CD8-positive, alpha-beta memory T cell (primary cell): Measurements from ENCODE around the gene TCHP. TPM values are rescaled to one million over a fixed set of nuclear protein-coding genes. Genes with fewer than 3 reads are reported as not detected.
A peak's percentile ranks its signal among the peaks of the same experiment; 100 is the strongest.
"Not testable (repeated sequence)": the region's sequence is repeated elsewhere in the genome, so short reads cannot be mapped to it uniquely, and the experiment has no call there.

ENCODE experiments used
- CTCF ChIA-PET: fragments of 350-600 bp; sonication (Branson Sonifier 250); formaldehyde crosslinking; loops from one replicate; lab custom pipeline; 2021; ENCODE audit warnings: antibody characterized with exemption; lab: Charles Lee
- POLR2A ChIA-PET: fragments of 350-600 bp; sonication (Branson Sonifier 250); formaldehyde crosslinking; loops from one replicate; lab custom pipeline; 2021; ENCODE audit warnings: antibody characterized with exemption; lab: Charles Lee
- DNase-seq, 5 donors: peaks; one replicate each; pipeline versions ENCODE4 v3.0.0 to v3.0.0-alpha.2; 2020 to 2022; ENCODE audit warnings: mixed read lengths in 1 of 5
- H3K27ac ChIP-seq: one replicate; pipeline ENCODE4 v1.7.0; 2013; ENCODE audit warnings: low read depth, mild to moderate bottlenecking, low read length, moderate library complexity
- H3K27me3 ChIP-seq: 2 replicates; pipeline ENCODE4 v1.7.0; 2013; ENCODE audit warnings: low read length, mild to moderate bottlenecking; ENCODE audit not compliant: insufficient read depth, poor library complexity, severe bottlenecking
- H3K36me3 ChIP-seq: 2 replicates; pipeline ENCODE4 v1.7.0; 2013; ENCODE audit warnings: mild to moderate bottlenecking, low read length, moderate library complexity; ENCODE audit not compliant: insufficient read depth
- H3K4me1 ChIP-seq: 2 replicates; pipeline ENCODE4 v1.7.0; 2013; ENCODE audit warnings: mild to moderate bottlenecking, low read length, moderate library complexity; ENCODE audit not compliant: insufficient read depth
- H3K4me3 ChIP-seq: 2 replicates; pipeline ENCODE4 v1.7.0; 2013; ENCODE audit warnings: mild to moderate bottlenecking, low read length
- H3K9me3 ChIP-seq: 2 replicates; pipeline ENCODE4 v1.7.0; 2013; ENCODE audit warnings: mild to moderate bottlenecking, low read length
- H3K27ac Mint-ChIP-seq, 8 donors: one replicate each; pipeline ENCODE4 v1.8.0; 2020 to 2021; ENCODE audit warnings: mixed read lengths in 8 of 8, mild to moderate bottlenecking in 6 of 8, inconsistent platforms in 3 of 8, moderate library complexity in 3 of 8
- H3K27me3 Mint-ChIP-seq, 2 donors: one replicate each; pipeline ENCODE4 v1.8.0; 2020 to 2021; ENCODE audit warnings: mixed read lengths in 2 of 2, mild to moderate bottlenecking in 1 of 2, moderate library complexity in 1 of 2
- H3K36me3 Mint-ChIP-seq, 3 donors: one replicate each; pipeline ENCODE4 v1.8.0; 2020 to 2021; ENCODE audit warnings: mixed read lengths in 3 of 3, inconsistent platforms in 1 of 3, mild to moderate bottlenecking in 1 of 3
- H3K4me1 Mint-ChIP-seq, 3 donors: one replicate each; pipeline ENCODE4 v1.8.0; 2020 to 2021; ENCODE audit warnings: mixed read lengths in 3 of 3, inconsistent platforms in 1 of 3, mild to moderate bottlenecking in 1 of 3
- H3K4me3 Mint-ChIP-seq, 7 donors: one replicate each; pipeline ENCODE4 v1.8.0; 2020 to 2021; ENCODE audit warnings: mixed read lengths in 7 of 7, mild to moderate bottlenecking in 6 of 7, moderate library complexity in 4 of 7, inconsistent platforms in 2 of 7
- H3K9me3 Mint-ChIP-seq, 5 donors: one replicate each; pipeline ENCODE4 v1.8.0; 2020 to 2022; ENCODE audit warnings: mixed read lengths in 5 of 5, mild to moderate bottlenecking in 3 of 5, moderate library complexity in 2 of 5, inconsistent platforms in 1 of 5
- polyA plus RNA-seq: library from polyadenylated mRNA; unstranded; fragments of 300-500 nt; fragmentation: Illumina TruSeq; gene quantifications from one replicate; pipeline ENCODE4 v1.2.3, GENCODE V29; 2021
- total RNA-seq, 2 experiments: library from RNA; stranded (reverse); gene quantifications; one replicate each; pipeline ENCODE4 v1.2.3, GENCODE V29; 2021

Gene TCHP, protein sequence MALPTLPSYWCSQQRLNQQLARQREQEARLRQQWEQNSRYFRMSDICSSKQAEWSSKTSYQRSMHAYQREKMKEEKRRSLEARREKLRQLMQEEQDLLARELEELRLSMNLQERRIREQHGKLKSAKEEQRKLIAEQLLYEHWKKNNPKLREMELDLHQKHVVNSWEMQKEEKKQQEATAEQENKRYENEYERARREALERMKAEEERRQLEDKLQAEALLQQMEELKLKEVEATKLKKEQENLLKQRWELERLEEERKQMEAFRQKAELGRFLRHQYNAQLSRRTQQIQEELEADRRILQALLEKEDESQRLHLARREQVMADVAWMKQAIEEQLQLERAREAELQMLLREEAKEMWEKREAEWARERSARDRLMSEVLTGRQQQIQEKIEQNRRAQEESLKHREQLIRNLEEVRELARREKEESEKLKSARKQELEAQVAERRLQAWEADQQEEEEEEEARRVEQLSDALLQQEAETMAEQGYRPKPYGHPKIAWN
- 10 to 100 TPM; 27.7 to 28.3 TPM for total RNA-seq
- polyA plus RNA-seq: 18.6 TPM

DNA sequence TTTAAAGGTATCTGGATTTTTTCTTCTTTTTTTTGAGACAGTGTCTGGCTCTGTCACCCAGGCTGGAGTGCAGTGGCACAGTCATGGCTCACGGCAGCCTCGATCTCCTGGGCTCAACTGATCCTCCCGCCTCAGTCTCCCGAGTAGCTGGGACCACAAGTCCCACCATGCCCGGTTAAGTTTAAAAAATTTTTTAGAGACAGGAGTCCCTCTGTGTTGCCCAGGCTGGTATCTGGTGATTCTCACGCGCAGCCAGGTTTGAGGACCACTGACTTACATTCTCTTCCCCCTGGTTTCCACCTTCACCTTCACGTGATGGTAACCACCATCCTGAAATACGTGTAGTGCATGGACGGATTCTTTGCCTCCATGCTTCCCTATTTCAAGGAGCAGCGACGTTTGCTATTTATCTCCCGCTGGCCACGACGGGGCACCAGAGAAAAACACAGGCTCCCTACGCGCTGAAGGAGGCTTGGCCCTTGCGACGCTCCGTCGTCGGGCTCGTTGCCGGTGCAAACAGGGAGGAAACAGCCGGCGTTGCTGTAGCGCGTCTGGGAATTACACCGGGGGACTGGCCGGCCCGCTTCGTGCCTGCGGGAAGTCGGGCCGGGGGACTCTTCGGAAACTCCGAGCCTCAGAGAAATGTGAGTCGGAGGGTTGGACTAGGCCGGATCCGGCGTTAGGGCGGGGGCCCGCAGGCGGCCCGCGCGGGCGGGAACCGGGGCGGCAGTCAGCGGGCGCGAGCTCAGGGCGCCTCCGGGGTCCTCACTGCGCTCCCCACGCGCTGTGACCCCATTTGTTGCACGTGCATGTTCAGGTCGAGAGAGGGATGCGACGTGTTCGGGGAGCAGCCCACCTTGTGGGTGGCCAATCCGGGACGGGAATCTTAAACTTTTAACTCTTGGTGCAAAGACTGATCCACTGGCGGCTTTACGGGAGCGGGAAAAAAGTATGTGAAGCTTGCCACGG, at the start of gene TCHP:
Gene TCHP (plus strand): TSS at position 492 of the 969 bp plus-strand sequence. CDS start 2,753 bp downstream, outside the sequence.
- POLR2A ChIA-PET: interaction anchor here (0.5 to 1.5 kb wide), 4 partner anchors 12 to 99 kb away, joined by 3 to 6 read pairs (median 4); partner anchors contain the start of gene ANKRD13A
- H3K27me3 ChIP-seq: no peaks in the 10 kb centered on the region
- peak; percentile 50 to 84 (median 72) for DNase-seq
- peaks cover 23% of the 10 kb centered on the region for H3K4me1 ChIP-seq
- no peaks in the 10 kb centered on the region for H3K9me3 ChIP-seq
- peak within 1 kb of the TSS; percentile 66 for H3K27ac ChIP-seq
- H3K36me3 ChIP-seq: peaks cover 14% of the 10 kb centered on the region
- peaks cover 5 to 32% (median 12%) of the 10 kb centered on the region in 3 donors for H3K36me3 Mint-ChIP-seq
- peak within 1 kb of the TSS; percentile 89 to 100 (median 97) for H3K4me3 Mint-ChIP-seq
- peaks cover 0 to 2% of the 10 kb centered on the region in 2 donors for H3K27me3 Mint-ChIP-seq
- peaks cover 0 to 2% (median 0%) of the 10 kb centered on the region in 5 donors for H3K9me3 Mint-ChIP-seq
- CTCF ChIA-PET: interaction anchor here (0.6 to 1.9 kb wide), 8 partner anchors 11 to 116 kb away, joined by 3 to 8 read pairs (median 4); no protein-coding TSS in a partner anchor
- peaks cover 24 to 34% (median 26%) of the 10 kb centered on the region in 3 donors for H3K4me1 Mint-ChIP-seq
- H3K27ac Mint-ChIP-seq: peak within 1 kb of the TSS; percentile 74 to 100 (median 97)
- peak within 1 kb of the TSS; percentile 85 for H3K4me3 ChIP-seq

DNA sequence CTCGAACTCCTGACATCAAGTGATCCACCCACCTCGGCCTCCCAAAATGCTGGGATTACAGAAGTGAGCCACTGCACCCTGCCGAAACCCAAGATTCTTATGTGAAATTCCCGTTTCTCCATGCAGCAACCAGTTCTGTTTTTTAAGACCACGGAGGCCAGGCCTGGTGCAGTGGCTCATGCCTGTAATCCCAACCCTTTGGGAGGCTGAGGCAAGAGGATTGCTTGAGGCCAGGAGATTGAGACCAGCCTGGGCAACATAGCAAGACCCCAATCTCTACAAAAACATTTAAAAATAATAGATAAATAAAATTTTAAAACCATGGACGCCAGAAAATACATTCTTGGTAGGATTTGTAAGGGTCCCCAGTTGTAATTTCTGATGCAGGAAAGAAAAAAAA, 49.6 kb upstream of the TCHP start:
- H3K27ac Mint-ChIP-seq, H3K4me3 ChIP-seq, DNase-seq, CTCF ChIA-PET, H3K27me3 Mint-ChIP-seq, H3K9me3 Mint-ChIP-seq, H3K4me1 ChIP-seq, H3K4me1 Mint-ChIP-seq, H3K4me3 Mint-ChIP-seq, H3K9me3 ChIP-seq, H3K36me3 ChIP-seq, H3K27me3 ChIP-seq, POLR2A ChIA-PET, H3K27ac ChIP-seq: not testable (repeated sequence)
- peaks cover 0 to 36% (median 3%) of the 10 kb centered on the region in 3 donors for H3K36me3 Mint-ChIP-seq

DNA sequence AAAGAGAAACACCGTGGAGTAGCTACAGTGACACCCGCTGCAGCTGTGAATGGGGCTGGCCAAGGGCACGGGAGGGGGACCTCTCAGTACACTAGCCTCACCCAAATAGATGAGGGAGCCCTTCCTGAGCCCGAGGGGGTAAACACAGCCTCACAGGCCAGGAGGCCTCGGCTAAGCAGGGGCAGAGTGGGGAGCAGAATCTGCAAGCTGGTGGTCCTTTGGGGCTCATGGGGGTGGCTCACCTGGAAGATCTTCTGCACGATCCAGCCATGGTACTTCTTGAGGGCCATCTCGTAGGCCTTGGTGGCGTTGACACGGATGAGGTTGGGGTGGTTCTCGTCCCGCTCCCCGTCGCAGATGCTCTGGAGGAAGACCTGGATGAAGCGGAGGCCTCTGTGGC, 44.7 kb upstream of the TCHP start:
- Histone ChIP-seq H3K4me3 (no peak overlapping the region), H3K9me3 (no peaks in the 10 kb centered on the region), H3K4me1 (no peaks in the 10 kb centered on the region), H3K36me3 (peaks cover 13% of the 10 kb centered on the region), H3K27me3 (no peaks in the 10 kb centered on the region), H3K27ac (no peak overlapping the region)
- ChIA-PET POLR2A (no interaction called here), CTCF (interaction anchor here (1.1 to 8.0 kb wide), 3 partner anchors 8 to 44 kb away, joined by 3 to 61 read pairs (median 8); no protein-coding TSS in a partner anchor)
- peaks cover 6 to 11% (median 8%) of the 10 kb centered on the region in 3 donors for H3K4me1 Mint-ChIP-seq
- H3K36me3 Mint-ChIP-seq: peaks cover 0 to 66% (median 8%) of the 10 kb centered on the region in 3 donors
- peaks cover 0 to 2% of the 10 kb centered on the region in 2 donors for H3K27me3 Mint-ChIP-seq
- no peak overlapping the region for H3K4me3 Mint-ChIP-seq
- H3K27ac Mint-ChIP-seq: peak overlapping the region in 1 of 8 donors; percentile 83
- no peak for DNase-seq
- H3K9me3 Mint-ChIP-seq: no peaks in the 10 kb centered on the region

DNA sequence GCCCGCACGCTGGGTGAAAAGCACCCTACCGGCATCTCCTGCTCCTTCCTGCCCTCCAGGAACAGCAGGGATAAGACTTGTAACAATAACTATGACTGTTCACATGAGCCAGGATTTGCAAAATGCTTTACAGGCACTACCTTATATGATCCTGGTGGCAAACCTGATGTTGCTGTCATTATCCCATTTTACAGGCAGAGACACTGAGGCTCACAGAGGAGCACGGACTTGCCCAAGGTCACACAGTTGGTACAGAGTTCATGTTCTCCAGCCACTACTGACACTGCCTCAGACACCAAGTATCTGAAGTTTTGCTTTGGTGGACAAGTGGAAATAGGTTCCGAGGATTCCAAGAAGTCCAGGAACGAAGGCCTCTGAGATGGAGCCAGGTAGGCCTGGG, 42.4 kb upstream of the TCHP start:
- POLR2A ChIA-PET: no interaction called here
- H3K4me1 ChIP-seq: no peaks in the 10 kb centered on the region
- peaks cover 0 to 64% (median 8%) of the 10 kb centered on the region in 3 donors for H3K36me3 Mint-ChIP-seq
- peaks cover 16% of the 10 kb centered on the region for H3K36me3 ChIP-seq
- H3K9me3 Mint-ChIP-seq: no peaks in the 10 kb centered on the region
- no peak overlapping the region for H3K4me3 ChIP-seq
- H3K9me3 ChIP-seq: no peaks in the 10 kb centered on the region
- peak overlapping the region in 4 of 8 donors; percentile 29 to 83 (median 56) for H3K27ac Mint-ChIP-seq
- CTCF ChIA-PET: interaction anchor here (8.0 kb wide), 1 partner anchor 13 kb away, joined by 61 read pairs; no protein-coding TSS in a partner anchor
- peaks cover 0 to 2% of the 10 kb centered on the region in 2 donors for H3K27me3 Mint-ChIP-seq
- DNase-seq: no peak
- peaks cover 6 to 16% (median 9%) of the 10 kb centered on the region in 3 donors for H3K4me1 Mint-ChIP-seq
- peak overlapping the region in 1 of 7 donors; percentile 40 for H3K4me3 Mint-ChIP-seq
- no peaks in the 10 kb centered on the region for H3K27me3 ChIP-seq
- H3K27ac ChIP-seq: no peak overlapping the region

DNA sequence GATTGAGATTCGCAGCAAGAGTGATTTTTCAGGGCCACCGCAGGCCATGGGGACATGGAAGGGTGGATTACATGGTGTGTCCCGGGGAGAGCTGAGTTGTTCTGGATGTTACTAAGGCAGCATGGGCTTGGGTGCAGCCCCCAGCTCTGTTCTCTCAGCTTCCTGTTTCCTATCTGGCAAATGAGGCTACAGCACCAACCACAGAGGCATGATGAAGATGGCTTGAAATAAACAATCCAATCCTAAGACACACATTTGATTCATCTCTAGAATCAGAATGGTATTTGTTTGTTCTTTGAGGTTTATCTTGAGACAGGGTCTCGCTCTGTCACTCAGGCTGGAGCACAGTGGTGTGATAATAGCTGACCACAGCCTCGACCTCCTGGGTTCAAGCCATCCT, 41.3 kb upstream of the TCHP start:
- H3K4me1 Mint-ChIP-seq: peaks cover 13 to 20% (median 15%) of the 10 kb centered on the region in 3 donors
- Histone ChIP-seq H3K9me3 (no peaks in the 10 kb centered on the region), H3K27me3 (no peaks in the 10 kb centered on the region), H3K27ac (no peak overlapping the region), H3K36me3 (peaks cover 16% of the 10 kb centered on the region), H3K4me3 (no peak overlapping the region), H3K4me1 (peaks cover 3% of the 10 kb centered on the region)
- H3K36me3 Mint-ChIP-seq: peaks cover 0 to 58% (median 6%) of the 10 kb centered on the region in 3 donors
- no peak for DNase-seq
- H3K9me3 Mint-ChIP-seq: no peaks in the 10 kb centered on the region
- H3K27ac Mint-ChIP-seq: peak overlapping the region in 5 of 8 donors; percentile 37 to 94 (median 79)
- peaks cover 0 to 2% of the 10 kb centered on the region in 2 donors for H3K27me3 Mint-ChIP-seq
- ChIA-PET CTCF (interaction anchor here (8.0 kb wide), 1 partner anchor 14 kb away, joined by 61 read pairs; no protein-coding TSS in a partner anchor), POLR2A (no interaction called here)
- no peak overlapping the region for H3K4me3 Mint-ChIP-seq

DNA sequence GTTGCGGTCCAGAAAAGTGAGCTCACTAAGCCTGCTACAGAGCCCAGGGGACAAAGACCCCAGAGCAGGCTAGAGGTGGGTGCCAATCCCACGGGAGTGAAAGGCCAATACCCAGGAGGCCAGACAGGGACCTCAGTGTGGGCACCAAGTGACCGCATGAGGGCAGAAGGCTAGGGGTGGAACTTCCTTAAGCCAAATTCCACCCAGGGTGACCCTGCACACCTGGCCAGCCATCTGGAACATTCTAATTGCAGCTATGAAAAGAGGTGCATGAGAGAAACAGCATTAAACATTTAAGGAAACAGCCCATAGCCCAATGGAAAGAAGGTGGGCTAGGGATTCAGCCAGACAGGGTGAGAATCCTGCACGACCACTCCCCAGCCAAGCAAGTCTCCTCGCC, 39.1 kb upstream of the TCHP start:
- peaks cover 0 to 41% (median 6%) of the 10 kb centered on the region in 3 donors for H3K36me3 Mint-ChIP-seq
- no peaks in the 10 kb centered on the region for H3K9me3 Mint-ChIP-seq

DNA sequence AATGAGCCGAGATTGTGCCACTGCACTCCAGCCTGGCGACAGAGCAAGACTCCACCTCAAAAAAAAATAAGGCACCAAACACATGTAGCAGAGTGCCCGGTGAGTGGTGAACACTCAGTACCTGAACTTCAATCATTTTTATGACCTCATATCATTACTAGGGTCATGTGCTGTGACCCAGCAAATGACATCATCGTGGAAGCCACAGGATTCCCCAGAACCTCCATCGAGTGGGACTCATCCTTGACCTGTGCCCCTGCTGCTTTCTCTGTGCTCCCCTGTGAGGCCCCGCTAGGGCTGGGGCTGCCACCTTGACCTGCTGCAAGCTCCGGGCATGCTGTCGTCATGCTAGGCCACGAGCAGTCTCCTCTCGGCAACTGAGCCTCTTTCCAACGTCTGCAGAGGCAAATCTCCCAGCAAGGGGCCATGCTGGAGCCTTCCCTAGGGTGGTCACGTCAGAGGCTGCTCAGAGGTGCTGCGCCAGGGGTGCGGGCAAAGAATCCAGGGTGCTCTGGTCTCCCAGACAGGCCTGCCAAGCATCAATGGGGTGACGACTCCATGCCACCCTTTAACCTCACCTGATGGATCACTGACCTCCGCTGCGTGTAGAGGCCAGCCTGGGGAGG, 38.3 kb upstream of the TCHP start:
- Mint-ChIP-seq H3K27ac (peak overlapping the region in 1 of 8 donors; percentile 65), H3K36me3 (peaks cover 0 to 33% (median 6%) of the 10 kb centered on the region in 3 donors), H3K4me1 (peaks cover 27 to 48% (median 41%) of the 10 kb centered on the region in 3 donors), H3K4me3 (no peak overlapping the region), H3K27me3 (peaks cover 0 to 1% of the 10 kb centered on the region in 2 donors), H3K9me3 (no peaks in the 10 kb centered on the region)
- Histone ChIP-seq H3K9me3 (no peaks in the 10 kb centered on the region), H3K4me1 (peaks cover 14% of the 10 kb centered on the region), H3K36me3 (peaks cover 16% of the 10 kb centered on the region), H3K27me3 (no peaks in the 10 kb centered on the region), H3K4me3 (no peak overlapping the region), H3K27ac (no peak overlapping the region)
- POLR2A ChIA-PET: no interaction called here
- DNase-seq: no peak
- CTCF ChIA-PET: interaction anchor here (1.1 to 1.8 kb wide), 2 partner anchors 17 kb away, joined by 4 to 6 read pairs; no protein-coding TSS in a partner anchor

More for the DNA sequence above, 39.1 kb upstream of the TCHP start:
- Mint-ChIP-seq H3K4me1 (peaks cover 27 to 42% (median 36%) of the 10 kb centered on the region in 3 donors), H3K27ac (peak overlapping the region in 1 of 8 donors; percentile 57), H3K27me3 (peaks cover 0 to 1% of the 10 kb centered on the region in 2 donors), H3K4me3 (no peak overlapping the region)
- CTCF ChIA-PET: interaction anchor here (1.1 kb wide), 1 partner anchor 16 kb away, joined by 4 read pairs; no protein-coding TSS in a partner anchor
- no peaks in the 10 kb centered on the region for H3K27me3 ChIP-seq
- POLR2A ChIA-PET: no interaction called here
- no peaks in the 10 kb centered on the region for H3K9me3 ChIP-seq
- no peak overlapping the region for H3K4me3 ChIP-seq
- no peak overlapping the region for H3K27ac ChIP-seq
- peaks cover 16% of the 10 kb centered on the region for H3K36me3 ChIP-seq
- DNase-seq: no peak
- H3K4me1 ChIP-seq: peaks cover 14% of the 10 kb centered on the region
